Measurements from ENCODE around the gene KIF4B.

Gene KIF4B, protein sequence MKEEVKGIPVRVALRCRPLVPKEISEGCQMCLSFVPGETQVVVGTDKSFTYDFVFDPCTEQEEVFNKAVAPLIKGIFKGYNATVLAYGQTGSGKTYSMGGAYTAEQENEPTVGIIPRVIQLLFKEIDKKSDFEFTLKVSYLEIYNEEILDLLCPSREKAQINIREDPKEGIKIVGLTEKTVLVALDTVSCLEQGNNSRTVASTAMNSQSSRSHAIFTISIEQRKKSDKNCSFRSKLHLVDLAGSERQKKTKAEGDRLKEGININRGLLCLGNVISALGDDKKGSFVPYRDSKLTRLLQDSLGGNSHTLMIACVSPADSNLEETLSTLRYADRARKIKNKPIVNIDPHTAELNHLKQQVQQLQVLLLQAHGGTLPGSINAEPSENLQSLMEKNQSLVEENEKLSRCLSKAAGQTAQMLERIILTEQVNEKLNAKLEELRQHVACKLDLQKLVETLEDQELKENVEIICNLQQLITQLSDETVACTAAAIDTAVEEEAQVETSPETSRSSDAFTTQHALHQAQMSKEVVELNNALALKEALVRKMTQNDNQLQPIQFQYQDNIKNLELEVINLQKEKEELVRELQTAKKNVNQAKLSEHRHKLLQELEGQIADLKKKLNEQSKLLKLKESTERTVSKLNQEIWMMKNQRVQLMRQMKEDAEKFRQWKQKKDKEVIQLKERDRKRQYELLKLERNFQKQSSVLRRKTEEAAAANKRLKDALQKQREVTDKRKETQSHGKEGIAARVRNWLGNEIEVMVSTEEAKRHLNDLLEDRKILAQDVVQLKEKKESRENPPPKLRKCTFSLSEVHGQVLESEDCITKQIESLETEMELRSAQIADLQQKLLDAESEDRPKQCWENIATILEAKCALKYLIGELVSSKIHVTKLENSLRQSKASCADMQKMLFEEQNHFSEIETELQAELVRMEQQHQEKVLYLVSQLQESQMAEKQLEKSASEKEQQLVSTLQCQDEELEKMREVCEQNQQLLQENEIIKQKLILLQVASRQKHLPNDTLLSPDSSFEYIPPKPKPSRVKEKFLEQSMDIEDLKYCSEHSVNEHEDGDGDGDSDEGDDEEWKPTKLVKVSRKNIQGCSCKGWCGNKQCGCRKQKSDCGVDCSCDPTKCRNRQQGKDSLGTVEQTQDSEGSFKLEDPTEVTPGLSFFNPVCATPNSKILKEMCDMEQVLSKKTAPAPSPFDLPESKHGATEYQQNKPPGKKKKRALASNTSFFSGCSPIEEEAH

DNA sequence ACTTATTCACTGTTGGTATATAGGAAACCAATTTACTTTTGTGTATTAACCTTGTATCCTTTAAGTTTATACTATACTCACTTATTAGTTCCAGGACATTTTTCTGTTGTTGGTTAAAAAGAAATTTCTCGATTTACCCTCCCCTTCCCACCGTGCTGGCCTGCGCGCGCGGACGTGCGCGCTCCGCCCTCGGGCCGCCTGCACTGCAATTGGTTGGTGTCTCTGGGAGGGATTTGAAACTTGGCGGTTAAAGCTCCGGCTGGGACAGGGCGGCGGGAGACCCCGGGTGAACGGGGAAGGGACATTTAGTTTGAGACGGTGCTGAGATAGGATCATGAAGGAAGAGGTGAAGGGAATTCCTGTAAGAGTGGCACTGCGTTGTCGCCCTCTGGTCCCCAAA, at the start of gene KIF4B:
KIF4B (plus strand) TSS at position 230 of the 400 bp plus-strand sequence; CDS start at position 335, 105 bp downstream.
- no peak for DNase-seq (ENCODE audit: low spot score)

DNA sequence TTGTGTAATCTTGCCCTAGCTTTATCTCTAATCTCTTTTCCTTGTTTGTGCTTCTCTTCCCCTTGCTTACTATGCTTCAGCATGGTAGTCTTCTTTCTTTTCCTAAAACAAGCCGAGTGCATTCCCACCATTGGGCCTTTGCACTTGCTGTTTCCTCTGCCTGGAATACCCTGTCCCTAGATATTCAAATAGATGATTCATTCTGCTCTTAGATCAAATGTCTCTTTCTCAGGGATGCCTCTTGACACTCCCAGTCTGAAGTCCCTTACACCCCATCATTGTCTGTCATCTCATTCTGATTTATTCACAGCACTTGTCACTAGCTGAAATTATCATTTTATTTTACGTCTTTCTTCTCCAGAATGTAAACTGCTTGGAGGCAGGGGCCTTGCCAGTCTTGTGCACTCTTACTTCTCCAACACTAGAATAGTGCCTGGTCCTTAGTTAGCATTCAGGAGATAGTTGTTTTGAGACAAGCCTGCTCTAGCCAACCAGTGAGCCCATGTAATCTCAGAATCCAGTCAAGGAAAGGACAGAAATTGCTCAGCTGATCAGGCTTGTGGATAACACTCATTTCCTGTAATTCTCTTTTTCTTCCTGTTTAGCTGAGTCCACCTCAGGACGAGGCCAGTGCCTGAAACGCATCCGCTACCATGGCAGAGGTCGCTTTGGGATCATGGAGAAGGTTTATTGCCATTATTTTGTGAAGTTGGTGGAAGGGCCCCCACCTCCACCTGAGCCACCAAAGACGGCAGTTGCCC, 47.3 kb upstream of the KIF4B start:
- DNase-seq (ENCODE audit: low spot score): no peak
- in situ Hi-C loops (cut with MboI; ENCODE audit: low sequenced_read_pairs, unreplicated experiment): no loop called here
- TF ChIP-seq, protein P1, sequence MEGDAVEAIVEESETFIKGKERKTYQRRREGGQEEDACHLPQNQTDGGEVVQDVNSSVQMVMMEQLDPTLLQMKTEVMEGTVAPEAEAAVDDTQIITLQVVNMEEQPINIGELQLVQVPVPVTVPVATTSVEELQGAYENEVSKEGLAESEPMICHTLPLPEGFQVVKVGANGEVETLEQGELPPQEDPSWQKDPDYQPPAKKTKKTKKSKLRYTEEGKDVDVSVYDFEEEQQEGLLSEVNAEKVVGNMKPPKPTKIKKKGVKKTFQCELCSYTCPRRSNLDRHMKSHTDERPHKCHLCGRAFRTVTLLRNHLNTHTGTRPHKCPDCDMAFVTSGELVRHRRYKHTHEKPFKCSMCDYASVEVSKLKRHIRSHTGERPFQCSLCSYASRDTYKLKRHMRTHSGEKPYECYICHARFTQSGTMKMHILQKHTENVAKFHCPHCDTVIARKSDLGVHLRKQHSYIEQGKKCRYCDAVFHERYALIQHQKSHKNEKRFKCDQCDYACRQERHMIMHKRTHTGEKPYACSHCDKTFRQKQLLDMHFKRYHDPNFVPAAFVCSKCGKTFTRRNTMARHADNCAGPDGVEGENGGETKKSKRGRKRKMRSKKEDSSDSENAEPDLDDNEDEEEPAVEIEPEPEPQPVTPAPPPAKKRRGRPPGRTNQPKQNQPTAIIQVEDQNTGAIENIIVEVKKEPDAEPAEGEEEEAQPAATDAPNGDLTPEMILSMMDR (IDR thresholded peaks at IDR 0.05; ENCODE audit: borderline replicate concordance, control extremely low read depth, extremely low read depth, insufficient read depth, missing control alignments): no peak

More for the DNA sequence above, at the start of gene KIF4B:
- TF ChIP-seq, protein P1 (IDR thresholded peaks at IDR 0.05; ENCODE audit: borderline replicate concordance, control extremely low read depth, extremely low read depth, insufficient read depth, missing control alignments): no peak
- in situ Hi-C loops (cut with MboI; ENCODE audit: low sequenced_read_pairs, unreplicated experiment): no loop called here

DNA sequence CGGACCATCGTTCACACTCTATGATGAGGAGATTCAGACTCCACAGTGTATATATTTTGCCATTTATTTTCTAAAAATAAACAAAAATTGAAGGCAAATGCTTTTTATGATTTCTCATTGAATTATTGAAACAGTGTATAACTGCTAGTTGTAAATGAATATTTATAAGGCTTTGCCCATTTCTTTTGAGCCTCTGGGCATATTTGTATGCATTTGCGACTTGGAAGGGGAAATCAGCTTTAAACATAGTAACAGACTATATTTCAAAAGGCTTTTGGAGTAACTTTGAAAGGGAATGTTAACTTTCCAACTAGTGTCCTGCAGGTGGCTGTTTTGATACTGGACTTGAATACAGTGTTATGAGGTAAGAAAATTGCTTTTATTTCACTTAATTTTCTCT, 46.7 kb upstream of the KIF4B start:
- TF ChIP-seq, protein P1 (IDR thresholded peaks at IDR 0.05; ENCODE audit: borderline replicate concordance, control extremely low read depth, extremely low read depth, insufficient read depth, missing control alignments): no peak
- DNase-seq (ENCODE audit: low spot score): no peak
- in situ Hi-C loops (cut with MboI; ENCODE audit: low sequenced_read_pairs, unreplicated experiment): no loop called here

DNA sequence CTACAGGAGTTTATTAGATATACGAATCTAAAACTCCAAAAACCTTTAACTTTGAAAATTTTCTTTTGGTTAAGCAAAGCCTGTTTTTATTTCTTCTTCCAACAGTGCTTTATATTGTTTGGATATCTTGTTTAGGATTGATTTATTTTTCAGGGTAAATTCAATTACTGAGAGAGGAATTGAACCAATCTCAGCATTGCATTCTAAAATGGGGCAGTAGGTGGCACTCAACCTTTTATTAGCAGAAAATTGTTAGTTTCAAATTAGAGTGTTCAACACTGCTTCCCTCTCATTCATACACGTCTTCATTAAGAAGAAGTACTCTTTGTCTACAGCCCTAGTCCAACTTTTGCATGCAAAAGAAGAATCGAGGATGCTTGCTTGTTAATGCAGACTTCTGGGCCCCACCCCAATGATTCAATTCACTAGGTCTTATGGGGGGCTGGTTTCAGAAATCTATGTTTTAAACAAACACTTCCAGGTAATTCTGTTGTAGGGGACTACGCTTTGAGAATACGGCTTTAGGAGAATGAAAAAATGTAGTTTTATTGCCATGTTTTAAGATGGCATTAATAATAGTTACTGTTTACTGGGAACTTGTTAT, 46.0 kb upstream of the KIF4B start:
- in situ Hi-C loops (cut with MboI; ENCODE audit: low sequenced_read_pairs, unreplicated experiment): no loop called here
- DNase-seq (ENCODE audit: low spot score): no peak
- TF ChIP-seq, protein P1 (IDR thresholded peaks at IDR 0.05; ENCODE audit: borderline replicate concordance, control extremely low read depth, extremely low read depth, insufficient read depth, missing control alignments): peak; percentile 19

DNA sequence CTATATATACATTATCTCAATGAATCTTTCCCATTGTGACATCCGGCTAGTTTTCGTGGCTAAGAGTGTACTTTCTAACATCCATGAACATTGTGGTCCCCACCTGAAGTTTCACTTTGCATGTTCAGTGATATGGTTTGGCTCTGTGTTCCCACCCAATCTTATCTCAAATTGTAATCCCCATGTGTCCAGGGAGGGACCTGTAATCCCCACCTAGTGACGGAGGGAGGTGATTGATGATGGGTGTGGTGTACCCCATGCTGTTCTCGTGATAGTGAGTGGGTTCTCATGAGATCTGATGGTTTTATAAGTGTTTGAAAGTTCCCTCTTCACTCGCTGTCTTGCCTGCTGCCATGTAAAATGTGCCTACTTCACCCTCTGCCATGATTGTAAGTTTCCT, 44.6 kb upstream of the KIF4B start:
- in situ Hi-C loops (cut with MboI; ENCODE audit: low sequenced_read_pairs, unreplicated experiment): no loop called here
- TF ChIP-seq, protein P1 (IDR thresholded peaks at IDR 0.05; ENCODE audit: borderline replicate concordance, control extremely low read depth, extremely low read depth, insufficient read depth, missing control alignments): no peak
- DNase-seq (ENCODE audit: low spot score): no peak
